SK-MEL-5 (cell line): ENCODE measurements around the gene CELF1. TPM values are rescaled to one million over a fixed set of nuclear protein-coding genes. Genes with fewer than 3 reads are reported as not detected.
"Not testable (repeated sequence)": the region's sequence is repeated elsewhere in the genome, so short reads cannot be mapped to it uniquely, and the experiment has no call there.

Experiments used
- DNase-seq: peaks from one replicate; pipeline ENCODE4 v3.0.0-alpha.2; 2016; ENCODE audit warnings: low read depth, low spot score
- in situ Hi-C: cut with HindIII; loops from 2 replicates; pipeline ENCODE4 v1.10.0; 2016; ENCODE audit warnings: low sequenced_read_pairs, high pct_unique_total_duplicates, low pct_unique_long_range_greater_than_20kb
- total RNA-seq: library from RNA; depleted of rRNA; stranded (reverse); fragments of >200 nt; shearing (Covaris generic); gene quantifications from 2 replicates; pipeline ENCODE4 v1.2.3, GENCODE V29; 2014

The CELF1 gene
- total RNA-seq, 1 experiment from 2014 or later = 86.7 TPM

GRCh38 chr11:47552056-47552565, 821 bp downstream of the CELF1 start:
- in situ Hi-C loops = no loop called here
- peak; percentile 37 for DNase-seq

- DNase-seq = peak; percentile 67
- in situ Hi-C loops = no loop called here
Observed at GRCh38 chr11:47551086-47551485, 1.8 kb downstream of the CELF1 start.

GRCh38 chr11:47550288-47551047, 2.5 kb downstream of the CELF1 start:
- in situ Hi-C loops = no loop called here
- DNase-seq = no peak

GRCh38 chr11:47546274-47546673, 6.7 kb downstream of the CELF1 start:
- DNase-seq, in situ Hi-C loops: not testable (repeated sequence)

GRCh38 chr11:47545298-47545697, 7.6 kb downstream of the CELF1 start:
- in situ Hi-C loops = no loop called here
- no peak for DNase-seq

- in situ Hi-C loops = no loop called here
- no peak for DNase-seq
Observed at GRCh38 chr11:47541070-47541469, 11.9 kb downstream of the CELF1 start.

- DNase-seq = no peak
- in situ Hi-C loops = no loop called here
Observed at GRCh38 chr11:47539681-47540039, 13.3 kb downstream of the CELF1 start.

- DNase-seq = no peak
- in situ Hi-C loops = no loop called here
Observed at GRCh38 chr11:47538741-47539565, 14.0 kb downstream of the CELF1 start.

- no peak for DNase-seq
- in situ Hi-C loops = no loop called here
Observed at GRCh38 chr11:47536915-47537314, 16.0 kb downstream of the CELF1 start.

GRCh38 chr11:47534704-47535251, 18.2 kb downstream of the CELF1 start:
- in situ Hi-C loops = no loop called here

GRCh38 chr11:47533690-47534151, 19.2 kb downstream of the CELF1 start:
- no peak for DNase-seq
- in situ Hi-C loops = no loop called here

More at GRCh38 chr11:47534704-47535251, 18.2 kb downstream of the CELF1 start:
- no peak for DNase-seq

- in situ Hi-C loops = no loop called here
- DNase-seq = no peak
Observed at GRCh38 chr11:47532597-47533213, 20.2 kb downstream of the CELF1 start.

- in situ Hi-C loops = no loop called here
- DNase-seq = no peak
Observed at GRCh38 chr11:47531666-47532065, 21.3 kb downstream of the CELF1 start.

- DNase-seq, in situ Hi-C loops: not testable (repeated sequence)
Observed at GRCh38 chr11:47530721-47531120, 22.2 kb downstream of the CELF1 start.

GRCh38 chr11:47529951-47530350, 23.0 kb downstream of the CELF1 start:
- in situ Hi-C loops = no loop called here
- DNase-seq = no peak

- in situ Hi-C loops = no loop called here
- no peak for DNase-seq
Observed at GRCh38 chr11:47527186-47527585, 25.7 kb downstream of the CELF1 start.

- in situ Hi-C loops, DNase-seq: not testable (repeated sequence)
Observed at GRCh38 chr11:47526032-47526431, 26.9 kb downstream of the CELF1 start.
